Lower leg skin (tissue), 4 donors: ENCODE measurements around the gene H19. TPM values are rescaled to one million over a fixed set of nuclear protein-coding genes. Genes with fewer than 3 reads are reported as not detected.

Experiments
- DNase-seq, 2 donors: peaks; one replicate each; pipeline ENCODE4 v3.0.0-alpha.2; 2019; ENCODE audit warnings: low spot score in 2 of 2
- H3K4me3 ChIP-seq: fragments of 200-600 bp; sonication (generic); 2 replicates; pipeline ENCODE4 v1.5.1; 2017; ENCODE audit warnings: mild to moderate bottlenecking, low read depth; ENCODE audit not compliant: poor library complexity, severe bottlenecking
- CTCF ChIP-seq, 3 donors: fragments of 450-650 bp; IDR thresholded peaks; one replicate each; pipeline ENCODE4 v1.5.1; 2016; ENCODE audit warnings: antibody characterized with exemption in 3 of 3, mild to moderate bottlenecking in 3 of 3, moderate library complexity in 2 of 3
- POLR2A ChIP-seq, 2 donors: fragments of 450-650 bp; IDR thresholded peaks; one replicate each; pipeline ENCODE4 v1.6.1; 2016 to 2017; ENCODE audit warnings: antibody characterized with exemption in 2 of 2, mild to moderate bottlenecking in 1 of 2, moderate library complexity in 1 of 2
- WGBS, 2 donors: methylation state at CpG; one replicate each; pipeline ENCODE4 v1.1.5; 2018; 5-methylcytosine and 5-hydroxymethylcytosine counted together
- intact Hi-C: fragments of 100-400 bp; cut with DNase I; formaldehyde crosslinking; loops from one replicate; pipeline ENCODE4 v1.15.0; 2023; ENCODE audit warnings: low total_unique reads
- microRNA counts, 2 donors: library from miRNA; unstranded; fragments of <30 nt; microRNA quantifications; one replicate each; lab custom pipeline; 2016
- total RNA-seq, 4 donors: library from RNA; depleted of rRNA; stranded (reverse); fragments of >200 nt; gene quantifications; one replicate each; pipeline ENCODE4 v1.1.0, GENCODE V29; 2016

The H19 gene
- total RNA-seq, 4 donors from 2014 or later: 17.3 to 64.3 (median 37.4) TPM

- TF ChIP-seq POLR2A (IDR thresholded peaks at IDR 0.05) (no peak), CTCF (IDR thresholded peaks at IDR 0.05) (no peak)
- no peak overlapping the region for H3K4me3 ChIP-seq
- intact Hi-C loops: no loop called here
- no peak for DNase-seq
- WGBS, 2 donors: no CpG with 5 or more reads among the region's 36 CpGs
Measured at GRCh38 chr11:1947592-1948237, 49.9 kb downstream of the H19 start.

GRCh38 chr11:1946812-1947484, 50.7 kb downstream of the H19 start, which contains the start of gene MRPL23:
Gene MRPL23 (plus strand): TSS chr11:1947332. CDS start chr11:1947363, 31 bp downstream.
- H3K4me3 ChIP-seq: no peak within 1 kb of the TSS
- no CpG with 5 or more reads among the region's 85 CpGs for WGBS, 2 donors
- peak in 1 of 2 donors; percentile 20 for DNase-seq
- intact Hi-C loops: no loop called here
- TF ChIP-seq CTCF (IDR thresholded peaks at IDR 0.05) (no peak), POLR2A (IDR thresholded peaks at IDR 0.05) (no peak)

MicroRNAs encoded within 50 kb of the gene (microRNA counts, 767-probe panel; counts per million panel counts)
- 0 to 358 counts per million in 2 donors for microRNA hsa-miR-675-5p (lab: Ali Mortazavi, UCI)

Other genes starting within 250 kb of the H19 start
- gene IFITM10, start 247.2 kb downstream of the H19 start, total RNA-seq: 10 to 100 TPM in 1 of 4 donors, 1 to 10 TPM in 3; 2.5 to 13.7 (median 6.3) TPM
- gene CTSD, start 233.9 kb downstream of the H19 start, total RNA-seq: 100 to 1,000 TPM; 573 to 913 (median 707) TPM
- gene SYT8, start 162.9 kb downstream of the H19 start, total RNA-seq: 100 to 1,000 TPM in 3 of 4 donors, 10 to 100 TPM in 1; 74.1 to 177 (median 106) TPM
- 10 to 100 TPM; 10.7 to 17.7 (median 15.8) TPM for gene TNNI2, start 158.9 kb downstream of the H19 start, total RNA-seq
- 100 to 1,000 TPM in 1 of 4 donors, 10 to 100 TPM in 3; 73.7 to 105 (median 86.6) TPM for gene LSP1, start 144.8 kb downstream of the H19 start, total RNA-seq
- not detected for gene PRR33, start 105.9 kb downstream of the H19 start, total RNA-seq
- 1 to 10 TPM; 1.2 to 6.6 (median 4.1) TPM for gene TNNT3, start 78.1 kb downstream of the H19 start, total RNA-seq
- 100 to 1,000 TPM; 169 to 227 (median 216) TPM for gene MRPL23, start 50.5 kb downstream of the H19 start, total RNA-seq
- gene IGF2, start 141.5 kb upstream of the H19 start, total RNA-seq: 10 to 100 TPM in 1 of 4 donors, 1 to 10 TPM in 3; 4.5 to 14.7 (median 6.0) TPM
- gene INS, start 163.4 kb upstream of the H19 start, total RNA-seq: not detected
- under 1 TPM in 2 of 4 donors, not detected in 2; 0.36 to 0.84 TPM for gene TH, start 174.0 kb upstream of the H19 start, total RNA-seq